K562 treated with DMSO at 1 percent for 12 hours (cell line): ENCODE measurements around the gene MPDZ. TPM values are rescaled to one million over a fixed set of nuclear protein-coding genes. Genes with fewer than 3 reads are reported as not detected.

ENCODE experiments used
- total RNA-seq: library from RNA; unstranded; fragments of 300-600 nt; gene quantifications from 2 replicates; pipeline ENCODE4 v1.2.3, GENCODE V29; 2022; ENCODE audit not compliant: insufficient read depth

Gene MPDZ
- total RNA-seq: 1.2 and 10.7 TPM in 2 replicates

GRCh38 chr9:13279284-13280141, at the start of gene MPDZ:
Gene MPDZ, minus strand, starts transcription at chr9:13279692. Its CDS starts 29,377 bp downstream, at chr9:13250315.

